Activated naive CD8-positive, alpha-beta T cell treated with anti-CD3 and anti-CD28 coated beads, Interleukin-2, amount 50 U/mL, for 16 hours (primary cell): ENCODE measurements around the gene C4orf46.
"Not testable (repeated sequence)": the region's sequence is repeated elsewhere in the genome, so short reads cannot be mapped to it uniquely, and the experiment has no call there.

ENCODE experiments used
- DNase-seq: peaks from one replicate; pipeline ENCODE4 v3.0.0-alpha.2; 2020; ENCODE audit warnings: low read depth, low spot score

C4orf46 gene

GRCh38 chr4:158671665-158671914 lies at the start of gene C4orf46:
C4orf46 (minus strand) TSS chr4:158671887; CDS start chr4:158671801, 86 bp downstream.
- no peak for DNase-seq

GRCh38 chr4:158715802-158716201 lies 44.1 kb upstream of the C4orf46 start:
- no peak for DNase-seq

GRCh38 chr4:158714937-158715336 lies 43.2 kb upstream of the C4orf46 start:
- no peak for DNase-seq

DNA sequence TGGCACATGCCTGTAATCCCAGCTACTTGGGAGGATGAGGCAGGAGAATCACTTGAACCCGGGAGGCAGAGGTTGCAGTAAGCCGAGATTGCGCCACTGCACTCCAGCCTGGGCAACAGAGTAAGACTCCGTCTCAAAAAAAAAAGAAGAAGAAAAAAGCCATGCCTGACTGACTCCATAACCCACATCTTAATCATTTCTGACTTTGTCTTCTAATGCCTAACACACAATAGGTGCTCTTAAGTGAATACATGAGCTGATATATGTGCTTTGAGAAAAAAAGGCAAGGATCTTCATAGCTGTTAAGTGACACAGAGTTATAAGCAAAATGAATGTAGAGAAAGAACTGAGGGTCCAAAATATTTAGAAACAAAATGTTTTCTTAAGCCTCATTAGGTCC lies 40.9 kb upstream of the C4orf46 start:
- DNase-seq, result not testable (repeated sequence)

DNA sequence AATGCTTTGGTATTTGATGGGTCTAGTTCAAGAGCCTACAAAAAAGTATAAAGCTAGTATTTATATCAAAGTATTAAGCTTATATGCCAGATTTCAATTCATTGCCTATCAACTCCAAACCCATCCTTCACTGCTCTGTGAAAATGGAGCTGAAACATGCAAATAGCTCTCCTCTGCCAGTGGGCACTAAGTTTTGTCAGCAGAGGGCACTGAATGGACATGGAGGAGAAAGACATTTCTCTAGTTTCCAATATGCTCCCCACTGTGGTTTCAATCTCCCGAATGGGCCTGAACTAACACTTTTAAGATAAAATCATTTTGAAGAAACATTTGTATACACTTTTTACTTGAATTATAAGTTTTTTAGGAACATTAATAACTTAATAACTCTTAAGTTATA lies 39.1 kb upstream of the C4orf46 start:
- no peak for DNase-seq

DNA sequence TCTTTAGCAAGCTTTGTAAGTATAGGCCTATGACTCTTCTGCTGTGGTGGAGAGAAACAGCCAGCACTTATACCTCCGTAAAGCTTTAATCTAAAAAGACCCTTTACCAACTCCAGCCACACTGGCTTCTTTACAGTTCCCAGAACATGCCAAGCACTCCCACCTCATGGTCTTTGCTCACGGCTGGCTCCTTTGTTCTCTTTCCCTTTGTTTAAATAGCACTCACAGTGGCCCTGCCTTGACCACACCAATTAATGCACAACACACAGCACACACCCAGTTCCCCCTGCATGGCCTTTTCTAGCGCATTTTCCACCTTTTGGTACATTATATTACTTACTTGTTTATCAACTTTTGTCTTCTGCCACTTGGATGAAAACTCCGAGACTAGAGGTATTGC lies 32.6 kb upstream of the C4orf46 start:
- no peak for DNase-seq

DNA sequence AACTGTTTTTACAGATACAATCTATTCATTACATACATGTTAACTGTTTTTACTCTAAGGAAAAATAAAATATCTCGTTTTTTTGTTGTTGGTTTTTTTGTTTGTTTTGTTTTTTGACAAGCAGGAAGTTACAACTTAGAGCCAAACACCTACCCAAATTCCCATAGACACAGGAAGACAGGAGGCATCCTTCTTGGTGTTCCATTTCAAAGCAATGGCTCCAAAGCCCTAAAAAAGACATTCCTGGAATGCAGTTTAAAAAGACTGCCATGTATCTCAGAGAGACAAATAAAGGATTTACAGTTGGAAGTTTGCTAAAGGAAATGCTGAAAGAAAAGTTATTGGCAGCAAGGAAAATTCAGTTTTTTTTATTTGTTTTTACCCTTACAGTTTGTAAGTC lies 17.1 kb upstream of the C4orf46 start:
- DNase-seq, result no peak

DNA sequence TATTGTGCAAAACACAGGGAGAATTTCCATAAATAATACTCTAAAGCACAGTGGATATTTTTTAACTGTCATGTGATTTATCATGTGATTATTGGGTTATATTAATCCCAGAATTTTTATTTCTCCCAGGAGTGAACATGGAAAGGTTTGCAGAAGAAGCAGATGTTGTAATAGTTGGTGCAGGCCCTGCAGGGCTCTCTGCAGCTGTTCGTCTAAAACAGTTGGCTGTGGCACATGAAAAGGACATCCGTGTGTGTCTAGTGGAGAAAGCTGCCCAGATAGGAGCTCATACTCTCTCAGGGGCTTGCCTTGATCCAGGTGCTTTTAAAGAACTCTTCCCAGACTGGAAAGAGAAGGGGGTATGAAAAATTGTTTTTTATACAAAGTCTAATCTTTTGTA lies 10.4 kb upstream of the C4orf46 start:
- no peak for DNase-seq

- no peak for DNase-seq
Measured at GRCh38 chr4:158681629-158682028, 9.9 kb upstream of the C4orf46 start.

GRCh38 chr4:158678767-158679166 lies 7.1 kb upstream of the C4orf46 start:
- DNase-seq, result no peak

DNA sequence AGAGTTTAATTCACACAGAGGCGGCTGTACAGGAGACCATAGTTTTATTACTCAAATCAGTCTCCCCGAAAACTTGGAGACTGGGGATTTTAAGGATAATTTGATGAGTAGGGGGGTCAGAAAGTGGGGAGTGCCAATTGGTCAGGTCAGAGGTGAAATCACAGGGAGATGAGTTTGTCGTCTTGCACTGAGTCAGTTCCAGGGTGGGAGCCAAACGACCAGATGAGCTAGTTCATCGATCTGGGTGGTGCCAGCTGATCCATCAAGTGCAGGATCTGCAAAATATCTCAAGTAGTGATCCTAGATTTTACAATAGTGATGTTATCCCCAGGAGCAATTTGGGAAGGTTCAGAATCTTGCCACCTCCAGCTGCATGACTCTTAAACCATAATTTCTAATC lies 4.4 kb upstream of the C4orf46 start:
- DNase-seq, result no peak

GRCh38 chr4:158673633-158674032 lies 1.9 kb upstream of the C4orf46 start:
- DNase-seq, result no peak

DNA sequence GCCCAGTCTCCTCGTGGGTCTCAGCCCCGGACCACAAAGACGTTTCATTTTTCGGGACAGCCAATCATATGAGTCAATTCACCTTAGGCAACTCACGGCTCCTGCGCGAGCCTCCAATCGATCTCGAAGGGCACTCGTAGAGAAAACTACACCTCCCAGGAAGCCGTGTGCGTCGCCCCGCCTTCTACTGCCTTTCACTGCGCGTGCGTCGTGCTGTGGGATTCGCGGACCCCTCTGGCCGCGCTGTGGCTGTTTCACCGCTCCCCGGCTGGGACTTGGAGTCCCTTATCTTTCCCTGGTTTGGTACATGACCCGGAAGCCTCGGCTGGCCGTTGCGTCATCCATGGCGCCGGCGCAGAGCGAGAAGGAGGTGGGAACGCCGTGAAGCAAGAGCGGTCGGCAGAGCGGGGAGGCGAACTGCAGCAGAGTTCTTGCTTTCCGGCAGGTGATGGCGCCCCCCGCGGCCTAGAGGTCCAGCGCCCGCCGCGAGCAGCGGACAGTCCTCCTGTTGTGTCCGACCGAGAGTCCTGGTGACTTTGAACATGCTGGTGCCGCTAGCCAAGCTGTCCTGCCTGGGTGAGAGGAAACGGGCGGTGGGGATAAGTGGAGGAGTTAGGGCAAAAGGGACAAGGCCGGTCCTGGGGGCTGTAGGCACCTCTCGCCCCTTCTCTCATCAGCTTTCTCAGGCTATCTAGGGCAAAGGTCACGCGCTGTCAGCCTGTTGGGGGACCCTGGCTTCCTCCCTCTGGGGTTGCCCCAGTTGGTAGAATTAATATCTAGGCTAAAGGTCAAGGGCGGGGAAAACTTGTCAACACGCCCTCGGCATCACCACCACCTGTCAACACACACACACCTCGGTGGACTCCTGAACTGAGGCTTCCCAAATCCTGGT lies 474 bp upstream of the C4orf46 start, which contains the start of gene ETFDH:
Gene ETFDH (plus strand): TSS at position 382 of the 892 bp plus-strand sequence. CDS start 161 bp downstream, at position 543.
- peak; percentile 94 for DNase-seq

DNA sequence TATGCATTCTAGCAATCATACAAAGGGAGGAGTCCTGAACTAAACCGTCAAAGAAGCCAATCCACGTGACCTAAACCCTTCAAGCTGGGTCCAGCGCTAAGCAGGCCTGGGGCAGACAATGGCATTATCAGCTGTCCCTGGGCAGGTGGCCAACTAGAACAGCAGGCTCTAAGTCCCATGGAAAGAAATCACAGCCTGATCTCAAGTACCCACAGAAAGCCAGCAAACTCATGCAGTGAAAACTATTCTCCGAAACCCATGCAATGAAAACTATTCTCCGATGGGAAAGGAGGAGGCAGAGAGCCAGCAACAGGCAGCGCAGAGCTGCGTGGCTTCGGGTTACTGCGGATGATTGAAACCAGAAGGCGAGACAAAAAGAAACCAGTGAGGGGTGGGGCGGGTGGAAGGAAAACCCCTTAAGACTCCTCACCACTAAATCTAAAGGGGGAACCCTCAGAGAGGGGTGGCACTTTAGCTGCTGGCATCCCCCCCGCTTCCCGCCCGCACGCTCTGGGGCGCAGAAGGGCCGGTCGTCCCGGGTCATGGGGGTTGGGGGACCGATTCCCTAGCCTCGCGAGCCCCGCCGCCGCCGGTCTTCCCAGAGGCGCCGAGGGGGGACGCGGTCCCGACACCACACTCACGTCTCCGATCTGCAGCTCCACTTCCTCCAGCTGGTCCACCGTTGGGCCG lies 567 bp downstream of the C4orf46 start:
- DNase-seq, result peak; percentile 42

GRCh38 chr4:158669310-158669709 lies 2.4 kb downstream of the C4orf46 start:
- no peak for DNase-seq

DNA sequence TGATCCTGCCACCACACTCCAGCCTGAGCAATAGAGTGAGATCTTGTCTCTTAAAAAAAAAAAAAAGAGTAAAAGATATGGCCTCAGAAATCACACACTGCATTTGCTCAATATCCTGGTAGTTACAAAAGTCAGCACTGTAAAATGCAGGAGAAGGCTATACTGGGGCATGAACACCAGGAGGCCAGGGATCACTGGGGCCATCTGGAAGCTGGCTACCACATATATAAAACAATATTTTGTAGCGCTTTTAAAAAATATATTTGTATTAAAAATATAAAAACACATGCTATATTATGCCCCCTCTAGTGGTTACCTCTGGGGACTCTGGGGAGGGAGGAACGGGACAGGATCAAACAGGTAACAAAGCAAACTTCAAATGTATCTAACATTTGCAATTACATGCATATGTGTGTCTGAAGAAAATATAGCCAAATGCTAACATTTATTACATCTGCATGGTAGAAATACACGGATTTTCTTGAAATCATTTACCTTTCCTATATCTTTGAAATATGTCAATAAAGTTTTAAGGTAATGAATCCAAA lies 4.0 kb downstream of the C4orf46 start:
- DNase-seq, result no peak

DNA sequence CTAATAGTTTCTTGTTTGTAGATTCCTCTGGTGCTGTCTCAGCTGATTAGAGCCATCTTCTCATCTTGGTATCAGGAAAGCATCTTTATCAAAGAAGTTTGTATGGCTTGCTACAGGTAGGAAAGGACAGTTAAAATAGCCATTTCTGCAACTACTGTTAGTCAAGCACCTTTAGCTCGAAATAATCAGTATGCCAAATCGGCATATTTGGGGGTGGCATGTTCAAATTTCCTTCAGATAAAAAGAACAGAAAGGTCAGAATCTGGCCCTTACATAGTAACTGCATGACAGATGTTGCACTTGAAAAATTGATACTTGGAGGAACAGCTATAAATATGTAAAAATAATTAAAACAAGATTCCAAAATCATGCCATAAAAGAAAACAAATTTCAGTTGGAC lies 4.8 kb downstream of the C4orf46 start:
- no peak for DNase-seq

- no peak for DNase-seq
Measured at GRCh38 chr4:158664806-158665205, 6.9 kb downstream of the C4orf46 start.

- DNase-seq, result not testable (repeated sequence)
Measured at GRCh38 chr4:158663707-158664625, 7.7 kb downstream of the C4orf46 start.

DNA sequence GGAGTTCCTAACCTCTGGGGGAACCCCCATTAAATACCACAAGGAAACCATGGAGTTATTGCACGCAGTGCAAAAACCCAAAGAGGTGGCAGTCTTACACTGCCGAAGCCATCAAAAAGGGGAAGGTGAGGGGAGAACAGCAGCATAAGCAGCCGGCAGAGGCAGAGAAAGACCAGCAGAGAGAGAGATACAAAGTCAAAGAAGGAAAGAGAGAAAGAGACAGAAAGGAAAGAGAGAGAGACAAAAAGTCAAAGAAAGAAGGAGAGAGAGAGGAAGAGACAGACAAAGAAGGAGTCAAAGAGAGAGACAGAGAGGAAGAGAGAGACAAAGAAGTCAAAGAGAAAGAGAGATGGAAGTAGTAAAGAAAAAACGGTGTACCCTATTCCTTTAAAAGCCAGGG lies 8.4 kb downstream of the C4orf46 start:
- DNase-seq, result not testable (repeated sequence)

DNA sequence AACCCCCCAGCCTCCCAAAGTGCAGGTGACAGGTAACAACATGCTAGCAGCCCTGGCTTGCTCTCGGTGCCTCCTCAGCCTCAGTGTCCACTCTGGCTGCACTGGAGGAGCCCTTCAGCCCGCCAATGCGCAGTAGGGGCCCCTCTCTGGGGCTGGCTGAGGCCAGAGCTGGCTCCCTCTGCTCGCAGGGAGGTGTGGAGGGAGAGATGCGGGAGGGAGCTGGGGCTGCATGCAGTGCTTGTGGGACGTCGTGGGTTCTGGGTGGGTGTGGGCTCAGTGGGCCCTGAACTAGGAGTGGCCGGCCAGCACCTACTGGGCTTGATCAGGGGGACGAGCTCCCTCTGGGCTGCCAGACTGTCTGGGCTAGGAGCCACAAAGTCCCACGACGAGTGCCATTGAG lies 14.4 kb downstream of the C4orf46 start:
- no peak for DNase-seq

- no peak for DNase-seq
Measured at GRCh38 chr4:158656439-158656838, 15.2 kb downstream of the C4orf46 start.
